ENCODE results near the gene FLT3LG. TPM values are rescaled to one million over a fixed set of nuclear protein-coding genes. Genes with fewer than 3 reads are reported as not detected.
A peak's percentile ranks its signal among the peaks of the same experiment; 100 is the strongest.
"Not testable (repeated sequence)": the region's sequence is repeated elsewhere in the genome, so short reads cannot be mapped to it uniquely, and the experiment has no call there.

The FLT3LG gene
- total RNA-seq, 1 donor from 2014 or later, result 57.6 TPM

DNA sequence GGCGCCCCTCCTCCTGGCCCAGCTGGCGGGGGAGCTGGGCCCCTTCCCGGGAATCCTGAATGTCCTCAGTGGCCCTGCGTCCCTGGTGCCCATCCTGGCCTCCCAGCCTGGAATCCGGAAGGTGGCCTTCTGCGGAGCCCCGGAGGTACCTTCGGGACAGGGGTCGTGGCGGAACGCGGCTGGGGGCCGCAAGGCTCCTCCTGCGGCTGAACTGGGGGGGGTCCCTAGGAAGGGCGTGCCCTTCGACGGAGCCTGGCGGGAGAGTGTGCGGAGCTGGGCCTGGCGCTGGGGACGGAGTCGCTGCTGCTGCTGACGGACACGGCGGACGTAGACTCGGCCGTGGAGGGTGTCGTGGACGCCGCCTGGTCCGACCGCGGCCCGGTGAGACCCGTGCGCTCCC, 12.4 kb upstream of the FLT3LG start:
- Mint-ChIP-seq H3K4me1 (peaks cover 2% of the 10 kb centered on the region), H3K27ac (no peak overlapping the region), H3K4me3 (no peak overlapping the region), H3K27me3 (no peaks in the 10 kb centered on the region), H3K9me3 (no peaks in the 10 kb centered on the region), H3K36me3 (ENCODE audit: low read depth) (peaks cover 16% of the 10 kb centered on the region)
- intact Hi-C loops (cut with micrococcal nuclease), result no loop called here
- no peak for DNase-seq

DNA sequence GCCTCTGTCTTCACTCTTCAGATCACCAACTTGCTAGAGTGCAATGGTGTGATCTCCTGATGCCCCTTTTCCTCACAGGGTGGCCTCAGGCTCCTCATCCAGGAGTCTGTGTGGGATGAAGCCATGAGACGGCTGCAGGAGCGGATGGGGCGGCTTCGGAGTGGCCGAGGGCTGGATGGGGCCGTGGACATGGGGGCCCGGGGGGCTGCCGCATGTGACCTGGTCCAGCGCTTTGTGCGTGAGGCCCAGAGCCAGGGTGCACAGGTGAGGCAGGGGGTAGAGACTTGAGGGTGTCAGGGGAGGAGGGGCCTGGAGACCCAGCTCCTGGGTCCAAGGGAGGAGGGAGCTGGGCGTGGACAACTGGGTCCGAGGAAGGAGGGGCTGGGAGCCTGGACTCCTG, 11.5 kb upstream of the FLT3LG start:
- intact Hi-C loops (cut with micrococcal nuclease), result no loop called here
- Mint-ChIP-seq H3K4me1 (no peaks in the 10 kb centered on the region), H3K27ac (no peak overlapping the region), H3K27me3 (no peaks in the 10 kb centered on the region), H3K36me3 (ENCODE audit: low read depth) (peaks cover 14% of the 10 kb centered on the region), H3K4me3 (no peak overlapping the region), H3K9me3 (no peaks in the 10 kb centered on the region)
- DNase-seq, result no peak

DNA sequence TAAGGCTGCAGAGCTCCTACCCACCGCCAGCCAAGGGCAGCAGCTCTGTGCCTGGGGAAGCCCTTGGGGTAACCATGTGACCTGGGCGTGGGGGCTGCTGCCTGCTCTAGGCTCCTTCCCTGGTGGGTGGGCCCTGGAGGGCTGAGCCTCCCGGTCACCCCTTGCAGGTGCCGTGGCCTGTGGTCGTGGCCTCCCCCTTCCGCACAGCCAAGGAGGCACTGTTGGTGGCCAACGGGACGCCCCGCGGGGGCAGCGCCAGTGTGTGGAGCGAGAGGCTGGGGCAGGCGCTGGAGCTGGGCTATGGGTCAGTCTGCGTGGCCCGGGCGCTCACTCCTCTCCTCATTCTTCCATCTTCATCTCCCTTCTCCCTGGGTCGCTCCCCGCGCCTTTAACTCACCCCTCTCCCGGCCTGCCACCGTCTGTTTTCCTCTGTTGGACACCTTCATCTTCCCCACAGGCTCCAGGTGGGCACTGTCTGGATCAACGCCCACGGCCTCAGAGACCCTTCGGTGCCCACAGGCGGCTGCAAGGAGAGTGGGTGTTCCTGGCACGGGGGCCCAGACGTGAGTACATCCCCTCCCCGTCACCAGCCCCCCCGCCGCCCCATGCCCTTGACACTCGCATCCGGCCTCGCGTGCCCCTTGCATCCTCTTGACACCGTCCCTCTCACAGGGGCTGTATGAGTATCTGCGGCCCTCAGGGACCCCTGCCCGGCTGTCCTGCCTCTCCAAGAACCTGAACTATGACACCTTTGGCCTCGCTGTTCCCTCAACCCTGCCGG, 9.9 kb upstream of the FLT3LG start:
- Mint-ChIP-seq H3K9me3 (no peaks in the 10 kb centered on the region), H3K4me3 (no peak overlapping the region), H3K36me3 (ENCODE audit: low read depth) (peaks cover 17% of the 10 kb centered on the region), H3K27me3 (no peaks in the 10 kb centered on the region), H3K4me1 (peaks cover 8% of the 10 kb centered on the region), H3K27ac (no peak overlapping the region)
- DNase-seq, result no peak
- intact Hi-C loops (cut with micrococcal nuclease), result no loop called here

DNA sequence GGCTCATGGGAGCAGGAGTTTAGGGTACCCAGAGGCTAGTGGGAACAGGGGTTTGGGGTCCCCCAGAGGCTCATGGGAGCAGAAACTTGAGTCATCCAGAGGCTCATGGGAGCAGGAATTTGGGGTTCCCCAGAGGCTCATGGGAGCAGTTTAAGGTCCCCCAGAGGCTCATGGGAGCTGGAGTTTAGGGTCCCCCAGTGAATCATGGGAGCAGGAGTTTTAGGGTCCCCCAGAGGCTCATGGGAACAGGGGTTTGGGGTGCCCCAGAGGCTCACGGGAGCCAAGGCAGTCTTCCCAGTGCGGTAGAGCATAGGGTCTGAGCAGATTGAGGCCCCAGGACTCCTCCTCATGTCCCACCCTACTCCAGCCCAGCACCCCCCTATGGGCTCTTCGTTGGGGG, 8.6 kb upstream of the FLT3LG start:
- no peak overlapping the region for H3K27ac Mint-ChIP-seq
- DNase-seq, result no peak
- peaks cover 20% of the 10 kb centered on the region for H3K36me3 Mint-ChIP-seq (ENCODE audit: low read depth)
- no peaks in the 10 kb centered on the region for H3K27me3 Mint-ChIP-seq
- intact Hi-C loops (cut with micrococcal nuclease), result no loop called here
- no peaks in the 10 kb centered on the region for H3K9me3 Mint-ChIP-seq
- peaks cover 18% of the 10 kb centered on the region for H3K4me1 Mint-ChIP-seq
- H3K4me3 Mint-ChIP-seq, result no peak overlapping the region

- Mint-ChIP-seq H3K4me3 (peak overlapping the region; percentile 87), H3K27ac (peak overlapping the region; percentile 100), H3K4me1 (peaks cover 36% of the 10 kb centered on the region), H3K27me3 (no peaks in the 10 kb centered on the region), H3K36me3 (ENCODE audit: low read depth) (peaks cover 13% of the 10 kb centered on the region), H3K9me3 (no peaks in the 10 kb centered on the region)
- intact Hi-C loops (cut with micrococcal nuclease), result no loop called here
- DNase-seq, result no peak
Observed at GRCh38 chr19:49468199-49468598, 5.8 kb upstream of the FLT3LG start.

DNA sequence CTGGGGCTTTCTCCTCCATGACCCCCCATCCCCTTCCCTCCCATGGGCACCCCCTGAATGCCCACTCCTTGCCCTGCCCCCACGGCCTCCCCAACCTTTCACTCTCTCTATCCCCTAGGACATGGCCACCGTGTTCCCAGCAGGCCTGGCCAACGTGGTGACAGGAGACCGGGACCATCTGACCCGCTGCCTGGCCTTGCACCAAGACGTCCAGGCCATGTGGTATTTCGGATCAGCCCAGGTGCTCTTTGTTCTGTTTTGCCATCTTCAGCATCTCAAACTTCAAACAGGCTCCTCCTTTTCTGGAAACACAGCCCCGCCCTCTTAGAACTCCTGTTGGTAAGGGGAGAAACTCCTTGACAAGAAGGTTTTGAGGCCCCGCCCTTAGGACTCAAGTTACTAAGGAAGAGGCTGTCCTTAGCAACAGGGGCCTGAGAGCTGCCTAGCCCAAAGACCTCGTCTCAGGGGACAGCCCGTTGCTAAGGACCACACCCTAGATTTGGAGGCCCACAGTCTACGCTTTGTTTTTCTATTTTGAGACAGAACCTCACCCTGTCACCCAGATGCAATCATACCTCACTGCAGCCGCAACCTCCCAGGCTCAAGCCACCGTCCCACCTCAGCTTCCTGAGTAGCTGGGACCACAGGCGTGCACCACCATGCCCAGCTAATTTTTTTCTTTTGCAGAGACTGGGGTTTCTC, 5.1 kb upstream of the FLT3LG start:
- no peaks in the 10 kb centered on the region for H3K9me3 Mint-ChIP-seq
- peak overlapping the region; percentile 100 for H3K27ac Mint-ChIP-seq
- no peaks in the 10 kb centered on the region for H3K27me3 Mint-ChIP-seq
- peaks cover 42% of the 10 kb centered on the region for H3K4me1 Mint-ChIP-seq
- peaks cover 13% of the 10 kb centered on the region for H3K36me3 Mint-ChIP-seq (ENCODE audit: low read depth)
- intact Hi-C loops (cut with micrococcal nuclease), result loop anchor here (1.0 kb wide), 1 partner anchor 77 kb away; no protein-coding TSS in a partner anchor
- peak; percentile 98 for DNase-seq
- H3K4me3 Mint-ChIP-seq, result peak overlapping the region; percentile 87

- peak; percentile 95 for DNase-seq
- peak overlapping the region; percentile 92 for H3K27ac Mint-ChIP-seq
- no peaks in the 10 kb centered on the region for H3K9me3 Mint-ChIP-seq
- H3K27me3 Mint-ChIP-seq, result no peaks in the 10 kb centered on the region
- intact Hi-C loops (cut with micrococcal nuclease), result loop anchor here (1.0 kb wide), 5 partner anchors 19 to 244 kb away; partner anchors contain the start of gene PIH1D1
- peaks cover 44% of the 10 kb centered on the region for H3K4me1 Mint-ChIP-seq
- peak overlapping the region; percentile 64 for H3K4me3 Mint-ChIP-seq
- peaks cover 9% of the 10 kb centered on the region for H3K36me3 Mint-ChIP-seq (ENCODE audit: low read depth)
Observed at GRCh38 chr19:49469828-49470614, 4.0 kb upstream of the FLT3LG start.

GRCh38 chr19:49470615-49470978, 3.4 kb upstream of the FLT3LG start:
- Mint-ChIP-seq H3K27me3 (no peaks in the 10 kb centered on the region), H3K27ac (peak overlapping the region; percentile 92), H3K36me3 (ENCODE audit: low read depth) (peaks cover 9% of the 10 kb centered on the region), H3K9me3 (no peaks in the 10 kb centered on the region), H3K4me1 (peaks cover 48% of the 10 kb centered on the region), H3K4me3 (peak overlapping the region; percentile 64)
- intact Hi-C loops (cut with micrococcal nuclease), result loop anchor here (1.0 kb wide), 4 partner anchors 19 to 244 kb away; partner anchors contain the start of gene PIH1D1
- no peak for DNase-seq

GRCh38 chr19:49472936-49473335, 1.1 kb upstream of the FLT3LG start:
- intact Hi-C loops (cut with micrococcal nuclease), result no loop called here
- peak overlapping the region; percentile 97 for H3K4me3 Mint-ChIP-seq
- H3K27ac Mint-ChIP-seq, result peak overlapping the region; percentile 90
- no peaks in the 10 kb centered on the region for H3K9me3 Mint-ChIP-seq
- no peaks in the 10 kb centered on the region for H3K27me3 Mint-ChIP-seq
- H3K4me1 Mint-ChIP-seq, result peaks cover 57% of the 10 kb centered on the region
- DNase-seq, result peak; percentile 73
- peaks cover 20% of the 10 kb centered on the region for H3K36me3 Mint-ChIP-seq (ENCODE audit: low read depth)

DNA sequence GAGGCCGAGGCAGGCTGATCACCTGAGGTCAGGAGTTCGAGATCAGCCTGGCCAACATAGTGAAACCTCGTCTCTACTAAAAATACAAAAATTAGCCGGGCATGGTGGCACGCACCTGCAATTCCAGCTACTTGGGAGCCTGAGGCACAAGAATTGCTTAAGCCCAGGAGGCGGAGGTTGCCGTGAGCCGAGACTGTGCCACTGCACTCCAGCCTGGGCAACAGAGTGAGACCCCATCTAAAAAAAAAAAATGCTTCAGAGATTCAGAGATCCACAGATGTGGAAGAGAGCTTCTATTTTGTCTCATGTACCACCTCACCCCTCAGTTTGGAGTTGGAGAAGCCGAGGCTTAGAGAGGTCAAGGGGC, 531 bp upstream of the FLT3LG start:
- H3K4me3 Mint-ChIP-seq, result peak overlapping the region; percentile 97
- intact Hi-C loops (cut with micrococcal nuclease); H3K9me3 Mint-ChIP-seq; DNase-seq; H3K27me3 Mint-ChIP-seq: not testable (repeated sequence)
- peak overlapping the region; percentile 90 for H3K27ac Mint-ChIP-seq
- H3K36me3 Mint-ChIP-seq (ENCODE audit: low read depth), result peaks cover 20% of the 10 kb centered on the region
- peaks cover 56% of the 10 kb centered on the region for H3K4me1 Mint-ChIP-seq

DNA sequence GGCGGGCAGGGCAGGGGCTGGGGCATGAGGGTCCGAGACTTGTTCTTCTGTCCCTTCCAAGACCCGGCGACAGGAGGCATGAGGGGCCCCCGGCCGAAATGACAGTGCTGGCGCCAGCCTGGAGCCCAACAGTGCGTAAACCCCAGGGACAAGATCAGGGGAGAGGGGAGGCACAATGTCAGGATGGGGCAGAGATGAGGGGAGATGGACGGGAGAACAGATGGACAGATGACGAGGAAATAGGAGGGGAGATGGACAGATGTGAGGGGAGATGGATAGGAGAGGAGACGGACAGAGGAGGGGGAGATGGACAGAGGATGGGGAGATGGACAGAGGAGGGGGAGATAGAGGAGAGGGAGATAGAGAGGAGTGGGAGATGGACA, 518 bp downstream of the FLT3LG start:
- Mint-ChIP-seq H3K27ac (peak overlapping the region; percentile 90), H3K9me3 (no peaks in the 10 kb centered on the region), H3K4me1 (peaks cover 50% of the 10 kb centered on the region), H3K36me3 (ENCODE audit: low read depth) (peaks cover 17% of the 10 kb centered on the region), H3K27me3 (no peaks in the 10 kb centered on the region), H3K4me3 (peak overlapping the region; percentile 97)
- intact Hi-C loops (cut with micrococcal nuclease), result loop anchor here (1.0 kb wide), 2 partner anchors 21 to 22 kb away; partner anchors contain the start of genes ALDH16A1 and RPS11
- no peak for DNase-seq

DNA sequence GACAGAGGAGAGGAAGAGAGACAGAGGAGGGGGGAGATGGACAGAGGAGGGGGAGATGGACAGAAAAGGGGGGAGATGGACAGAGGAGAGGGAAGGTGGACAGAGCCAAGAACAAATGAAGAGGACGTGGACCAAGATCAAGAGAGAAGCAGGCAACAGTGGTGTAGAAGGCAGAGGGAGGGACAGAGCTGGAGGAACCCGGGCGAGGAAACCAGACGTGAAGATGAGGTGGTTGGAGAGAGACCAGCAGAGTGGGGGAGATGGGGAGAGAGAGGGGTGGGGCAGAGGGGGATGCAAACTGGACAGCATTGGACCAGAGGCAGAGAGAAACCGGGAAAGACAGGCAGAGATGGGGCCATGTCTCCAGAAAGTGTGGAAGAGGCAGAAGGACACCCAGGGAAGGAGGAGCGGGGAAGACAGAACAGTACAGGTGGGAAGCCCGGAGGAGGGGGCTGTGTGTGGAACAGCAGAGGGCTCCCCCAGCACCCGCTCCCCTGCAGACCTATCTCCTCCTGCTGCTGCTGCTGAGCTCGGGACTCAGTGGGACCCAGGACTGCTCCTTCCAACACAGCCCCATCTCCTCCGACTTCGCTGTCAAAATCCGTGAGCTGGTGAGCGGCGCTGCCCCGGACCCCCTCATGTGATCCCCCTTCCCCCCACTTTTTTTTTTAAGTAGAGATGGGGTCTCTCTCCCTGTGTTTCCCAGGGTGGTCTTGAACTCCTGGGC, 1.3 kb downstream of the FLT3LG start:
- H3K27ac Mint-ChIP-seq, result peak overlapping the region; percentile 90
- intact Hi-C loops (cut with micrococcal nuclease), result no loop called here
- peak overlapping the region; percentile 97 for H3K4me3 Mint-ChIP-seq
- peaks cover 42% of the 10 kb centered on the region for H3K4me1 Mint-ChIP-seq
- peaks cover 20% of the 10 kb centered on the region for H3K36me3 Mint-ChIP-seq (ENCODE audit: low read depth)
- no peaks in the 10 kb centered on the region for H3K9me3 Mint-ChIP-seq
- no peaks in the 10 kb centered on the region for H3K27me3 Mint-ChIP-seq
- DNase-seq, result peak; percentile 77

All from activated CD4-positive, alpha-beta T cell treated with anti-CD3 and anti-CD28 coated beads, Interleukin-2, amount 10 ng/mL, durations not matched to agents 24 days and 14 days (primary cell).